K562 (cell line): ENCODE data around the gene YJEFN3. TPM values are rescaled to one million over a fixed set of nuclear protein-coding genes. Genes with fewer than 3 reads are reported as not detected.

Experiments used
- ASH1L ChIP-seq: fragments of 450-650 bp; IDR thresholded peaks from 2 replicates; pipeline ENCODE4 v1.6.1; 2018; ENCODE audit warnings: borderline replicate concordance, mild to moderate bottlenecking, low read depth; ENCODE audit not compliant: partially characterized antibody
- CCNT2 ChIP-seq: IDR thresholded peaks from 2 replicates; pipeline ENCODE4 v1.6.1; 2011; ENCODE audit warnings: borderline replicate concordance, low read depth, mild to moderate bottlenecking, moderate library complexity, mixed read lengths, low read length; ENCODE audit not compliant: insufficient read length; ENCODE audit errors: extremely low read depth
- CXXC5 ChIP-seq: fragments of 250-450 bp; sonication (Bioruptor Pico); IDR thresholded peaks from 2 replicates; pipeline ENCODE4 v1.8.0; 2022; ENCODE audit warnings: inconsistent platforms, mild to moderate bottlenecking, moderate library complexity
- ETV1 ChIP-seq: fragments of 450-650 bp; conservative IDR thresholded peaks from 2 replicates; pipeline ENCODE4 v1.6.1; 2016; ENCODE audit warnings: missing genetic modification characterization, control low read depth, low read depth, missing compliant biosample characterization
- FOXA3 ChIP-seq, 2 experiments: fragments of 450-650 bp in 1 of 2; sonication (generic) in 1 of 2; formaldehyde crosslinking; IDR thresholded peaks in 1 of 2; conservative IDR thresholded peaks in 1 of 2; 2 replicates each; pipeline versions ENCODE4 v1.4.0 to v1.8.0; 2020 to 2022; ENCODE audit warnings: mild to moderate bottlenecking in 2 of 2, missing genetic modification reagents in 1 of 2
- FOXP1 ChIP-seq: sonication (generic); formaldehyde crosslinking; IDR thresholded peaks from 2 replicates; pipeline ENCODE4 v1.8.0; 2022; ENCODE audit warnings: mild to moderate bottlenecking, missing genetic modification reagents
- FOXP4 ChIP-seq: sonication (generic); formaldehyde crosslinking; IDR thresholded peaks from 2 replicates; pipeline ENCODE4 v1.8.0; 2022; ENCODE audit warnings: mild to moderate bottlenecking, missing genetic modification reagents, borderline replicate concordance
- GTF2B ChIP-seq: IDR thresholded peaks from 2 replicates; pipeline ENCODE4 v1.6.1; 2011; ENCODE audit not compliant: insufficient read length; ENCODE audit errors: extremely low read depth
- HMG20A ChIP-seq: fragments of 450-650 bp; formaldehyde crosslinking; conservative IDR thresholded peaks from 2 replicates; pipeline ENCODE4 v1.4.0; 2020; ENCODE audit warnings: mild to moderate bottlenecking, mixed read lengths
- MAFG ChIP-seq: fragments of 450-650 bp; conservative IDR thresholded peaks from 2 replicates; pipeline ENCODE4 v1.6.1; 2016; ENCODE audit warnings: missing genetic modification characterization, missing compliant biosample characterization
- PURB ChIP-seq: sonication (generic); formaldehyde crosslinking; IDR thresholded peaks from 2 replicates; pipeline ENCODE4 v1.9.0; 2021; ENCODE audit warnings: low read depth, mild to moderate bottlenecking, missing genetic modification reagents
- RBM17 ChIP-seq: fragments of 200-400 bp; formaldehyde crosslinking; IDR thresholded peaks from 2 replicates; pipeline ENCODE4 v1.6.1; 2017; ENCODE audit warnings: low read depth, mild to moderate bottlenecking, low read length, borderline replicate concordance
- ZBTB33 ChIP-seq: sonication (generic); formaldehyde crosslinking; IDR thresholded peaks from 2 replicates; pipeline ENCODE4 v1.8.1; 2023; ENCODE audit warnings: mild to moderate bottlenecking, missing genetic modification reagents
- ZNF239 ChIP-seq: fragments of 250-450 bp; sonication (Bioruptor Pico); IDR thresholded peaks from 2 replicates; pipeline ENCODE4 v1.4.0; 2020; ENCODE audit warnings: mild to moderate bottlenecking
- ZNF24 ChIP-seq: fragments of 450-650 bp; IDR thresholded peaks from 2 replicates; pipeline ENCODE4 v1.6.1; 2016
- ZNF280B ChIP-seq: fragments of 250-450 bp; sonication (Bioruptor Pico); IDR thresholded peaks from 2 replicates; pipeline ENCODE4 v1.5.1; 2021; ENCODE audit warnings: mild to moderate bottlenecking
- ZNF347 ChIP-seq: fragments of 450-650 bp; formaldehyde crosslinking; IDR thresholded peaks from 2 replicates; pipeline ENCODE4 v1.4.0; 2020; ENCODE audit warnings: low read depth, mild to moderate bottlenecking, moderate library complexity
- ZNF384 ChIP-seq: IDR thresholded peaks from 2 replicates; pipeline ENCODE4 v1.6.1; 2012; ENCODE audit warnings: low read depth, low read length, improper control_type of control experiment
- ZNF717 ChIP-seq: fragments of 250-450 bp; sonication (Bioruptor Pico); IDR thresholded peaks from 2 replicates; pipeline ENCODE4 v1.5.0; 2021
- ZNF75A ChIP-seq: fragments of 450-650 bp; formaldehyde crosslinking; IDR thresholded peaks from 2 replicates; pipeline ENCODE4 v1.4.0; 2020; ENCODE audit warnings: mild to moderate bottlenecking
- polyA plus RNA-seq, 8 experiments: library from polyadenylated mRNA; depleted of rRNA in 4 of 8; stranded (reverse) in 5 of 8; unstranded in 3 of 8; fragments of >200 nt; fragmentation: Nextera tagmentation in 2 of 8; fragmentation: Illumina TruSeq in 1 of 8; extraction: Ambion mirVana in 2 of 8; extraction: Trizol in 1 of 8; gene quantifications; 2 replicates each; pipeline versions ENCODE4 v1.2.1 to v1.2.3, GENCODE V29; 2011 to 2014; ENCODE audit warnings: inconsistent platforms in 1 of 8, missing spikeins in 1 of 8
- total RNA-seq, 7 experiments: library from RNA; depleted of rRNA in 6 of 7; stranded (reverse); fragments of >200 nt in 6 of 7; fragmentation: Illumina TruSeq in 2 of 7; extraction: Trizol in 2 of 7; gene quantifications; 2 replicates each; pipeline versions ENCODE4 v1.2.1 to v1.2.3, GENCODE V29; 2011 to 2021; ENCODE audit warnings: low replicate concordance in 1 of 7

YJEFN3 gene
- total and polyA plus RNA-seq, 9 of the 15 experiments (the other 6 are each of a cell fraction or from before 2014, with no cell fraction given), result 0.04 to 5.8 (median 1.3) TPM; not detected in 1

- TF ChIP-seq ZNF280B (CRISPR knock-in tag) (no peak), CCNT2 (no peak), ZNF239 (CRISPR knock-in tag) (no peak), ZBTB33 (no peak), ASH1L (peak; percentile 75), FOXP4 (CRISPR knock-in tag) (0 out of 2 replicates have a peak, but pooled peaks have one; percentile 32), ZNF75A (no peak), RBM17 (no peak), ZNF384 (peak; percentile 43; the same call in 1 of the 2 replicates), HMG20A (CRISPR knock-in tag) (no peak), PURB (CRISPR knock-in tag) (no peak), GTF2B (no peak), MAFG (tag) (no peak), CXXC5 (CRISPR knock-in tag) (peak; percentile 63), ZNF24 (no peak), ETV1 (tag) (peak; percentile 99), FOXA3 (CRISPR knock-in tag; conservative IDR thresholded peaks at IDR 0.05 in 1 of 2, IDR thresholded peaks at IDR 0.05 in 1 of 2) (no peak), ZNF717 (CRISPR knock-in tag) (no peak), FOXP1 (no peak), ZNF347 (CRISPR knock-in tag) (no peak)
Observed at GRCh38 chr19:19515642-19516519, 12.8 kb upstream of the YJEFN3 start, which contains the start of gene NDUFA13 (continued).
